NCI-H2227 treated with DMSO at 0.1 percent for 48 hours (cell line): ENCODE data around the gene DNAJB9.
A peak's percentile ranks its signal among the peaks of the same experiment; 100 is the strongest.

ENCODE experiments used
- DNase-seq: peaks from one replicate; lab custom pipeline; 2025; lab: John Stamatoyannopoulos, UW

Gene DNAJB9

GRCh38 chr7:108605559-108606201 is 36.0 kb downstream of the DNAJB9 start:
- DNase-seq: no peak

GRCh38 chr7:108609643-108610042 is 40.0 kb downstream of the DNAJB9 start:
- no peak for DNase-seq

- no peak for DNase-seq
These were observed 41.6 kb downstream of the DNAJB9 start for GRCh38 chr7:108611268-108611667.

DNA sequence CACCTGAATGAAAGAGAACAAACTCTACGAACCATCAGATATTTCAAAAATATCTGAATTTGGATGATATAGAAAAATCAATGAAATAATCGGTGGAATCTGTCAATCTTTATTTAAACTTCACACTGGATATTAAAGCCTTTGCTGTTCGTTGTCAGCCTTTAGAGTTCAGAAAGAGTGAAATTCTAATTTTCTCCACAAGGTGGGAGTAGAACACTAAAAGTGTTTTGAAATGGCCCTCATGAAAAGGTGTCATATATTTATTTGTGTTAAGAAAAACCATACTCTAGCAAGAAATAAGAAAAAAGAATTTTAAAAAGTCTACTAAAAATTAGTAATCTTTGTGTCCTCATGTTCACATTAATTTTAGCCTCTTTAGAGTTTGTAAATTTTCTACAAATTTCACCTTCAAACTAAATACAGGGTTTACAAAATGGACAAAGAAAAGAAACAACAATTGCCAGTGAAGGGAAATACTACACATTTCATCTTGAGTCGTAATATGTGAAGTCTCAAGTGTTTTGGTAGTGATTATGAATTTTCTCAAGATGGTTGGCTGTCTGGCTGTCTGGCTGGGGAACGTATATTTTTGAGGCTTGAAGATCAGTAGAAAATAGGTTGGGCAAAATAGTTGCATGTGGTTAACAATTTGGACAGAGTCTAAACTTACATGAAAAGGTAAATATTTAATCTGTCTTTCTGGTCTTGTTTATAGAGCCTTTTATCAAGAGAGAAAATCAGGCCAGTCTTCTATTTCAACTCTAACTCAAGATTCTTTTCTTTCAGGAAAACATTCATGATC is 43.7 kb downstream of the DNAJB9 start:
- peak; percentile 50 for DNase-seq

- DNase-seq: no peak
These were observed 44.3 kb downstream of the DNAJB9 start for GRCh38 chr7:108613949-108614381.

DNA sequence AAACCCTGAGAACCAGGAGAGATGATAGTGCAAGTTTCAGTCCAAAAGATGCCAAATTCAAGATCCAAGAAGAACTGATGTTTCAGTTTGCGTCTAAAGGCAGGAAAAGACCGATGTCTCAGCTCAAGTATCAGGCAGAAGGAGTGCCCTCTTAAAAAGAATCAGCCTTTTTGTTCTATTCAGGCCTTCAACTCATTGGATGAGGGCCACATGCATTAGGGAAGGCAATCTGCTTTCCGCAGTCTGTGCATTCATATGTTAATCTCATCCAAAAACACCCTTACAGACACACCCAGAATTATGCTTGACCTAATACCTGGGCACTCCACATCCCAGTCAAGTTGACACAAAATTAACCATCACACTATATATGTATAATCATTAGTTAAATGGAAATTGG is 45.2 kb downstream of the DNAJB9 start:
- no peak for DNase-seq

DNA sequence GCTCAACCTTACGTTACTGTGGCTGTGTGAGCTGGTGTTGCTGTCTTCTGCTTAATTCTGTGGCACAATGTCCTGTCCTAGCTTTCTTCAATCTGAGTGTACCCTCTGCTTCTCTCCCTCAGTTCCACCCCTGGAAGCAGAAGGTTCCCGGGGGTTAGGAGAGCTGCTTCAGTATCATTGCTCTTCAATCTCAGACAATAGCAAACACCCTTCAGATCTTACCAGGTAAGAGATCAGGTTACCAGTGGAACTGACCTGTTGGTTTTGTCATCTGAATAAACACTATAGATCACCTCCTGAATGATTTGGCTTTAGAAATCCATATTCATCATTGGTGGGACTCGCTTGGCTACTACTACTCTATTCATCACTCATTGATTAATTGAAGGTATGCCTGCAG is 48.4 kb downstream of the DNAJB9 start:
- DNase-seq: no peak

DNA sequence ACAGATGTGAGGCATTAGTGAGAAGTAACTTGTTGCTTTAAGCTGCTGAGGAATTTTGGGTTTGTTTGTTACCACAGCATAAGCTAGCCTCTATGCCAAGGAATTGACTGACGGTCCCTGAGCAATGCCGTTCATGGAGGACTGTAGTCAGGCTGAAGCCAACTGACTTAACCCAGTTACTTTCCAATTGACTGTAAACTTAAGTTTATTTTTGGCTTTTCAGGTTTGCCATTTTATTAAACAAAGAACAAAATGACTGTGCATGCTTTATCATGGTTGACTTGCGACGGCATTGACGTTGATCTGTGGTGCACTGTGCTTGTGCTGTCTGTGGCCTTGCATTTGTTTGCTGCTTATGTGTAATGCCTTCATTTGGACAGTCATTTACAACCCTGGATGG is 53.5 kb downstream of the DNAJB9 start:
- DNase-seq: no peak
